SK-N-SH (cell line): ENCODE results near the gene L3MBTL1. TPM values are rescaled to one million over a fixed set of nuclear protein-coding genes. Genes with fewer than 3 reads are reported as not detected.

ENCODE experiments used
- CTCF ChIA-PET: fragments of 300-600, 350-600 bp; formaldehyde crosslinking; extraction: SDS; loops from one replicate; lab custom pipeline; 2021; lab: Yijun Ruan, JAX
- POLR2A ChIA-PET: fragments of 350-600 bp; sonication (Branson Sonifier 250); formaldehyde crosslinking; extraction: SDS; loops from one replicate; lab custom pipeline; 2020; ENCODE audit warnings: antibody characterized with exemption, inconsistent platforms; lab: Yijun Ruan, JAX
- DNase-seq: peaks from one replicate; pipeline ENCODE4 v3.0.0; 2012
- H2AFZ ChIP-seq: fragments of 200-600 bp; sonication (generic); 2 replicates; pipeline ENCODE4 v1.8.1; 2016; ENCODE audit warnings: antibody characterized with exemption, mild to moderate bottlenecking, low read depth
- H3F3A ChIP-seq: fragments of 200-600 bp; sonication (generic); replicated peaks from 2 replicates; pipeline ENCODE3; 2016; ENCODE audit warnings: antibody characterized with exemption, mild to moderate bottlenecking; ENCODE audit not compliant: insufficient read depth
- H3K27ac ChIP-seq, 2 experiments: fragments of 200-500 bp in 1 of 2; fragments of 200-600 bp in 1 of 2; sonication (Bioruptor generic) in 1 of 2; sonication (generic), shearing (Covaris generic) in 1 of 2; 2 replicates each; pipeline versions ENCODE4 v1.5.1 to v1.6.1; 2014 to 2016; ENCODE audit warnings: low read depth in 2 of 2, inconsistent platforms in 1 of 2, low read length in 1 of 2, mild to moderate bottlenecking in 1 of 2, mixed read lengths in 1 of 2
- H3K27me3 ChIP-seq: fragments of 200-600 bp; sonication (generic), shearing (Covaris generic); 2 replicates; pipeline ENCODE4 v1.6.1; 2016; ENCODE audit warnings: mixed run types; ENCODE audit not compliant: insufficient read depth
- H3K36me3 ChIP-seq, 2 experiments: fragments of 200-500 bp in 1 of 2; fragments of 200-600 bp in 1 of 2; sonication (Bioruptor generic) in 1 of 2; sonication (generic) in 1 of 2; replicated peaks in 1 of 2; 2 replicates each; pipeline versions ENCODE3 to v1.5.1; 2014 to 2016; ENCODE audit warnings: low read length in 1 of 2, mild to moderate bottlenecking in 1 of 2; ENCODE audit not compliant: insufficient read depth in 2 of 2, control insufficient read depth in 1 of 2
- H3K4me1 ChIP-seq, 2 experiments: fragments of 200-500 bp in 1 of 2; fragments of 200-600 bp in 1 of 2; sonication (Bioruptor generic) in 1 of 2; sonication (generic), shearing (Covaris generic) in 1 of 2; 2 replicates each; pipeline versions ENCODE4 v1.5.1 to v1.6.1; 2014 to 2016; ENCODE audit warnings: low read depth in 1 of 2, low read length in 1 of 2, mixed run types in 1 of 2; ENCODE audit not compliant: insufficient read depth in 2 of 2, control insufficient read depth in 1 of 2
- H3K4me2 ChIP-seq: fragments of 200-600 bp; sonication (generic), shearing (Covaris generic); 2 replicates; pipeline ENCODE4 v1.6.1; 2017; ENCODE audit warnings: mixed run types
- H3K4me3 ChIP-seq, 2 experiments: fragments of 200-500 bp in 1 of 2; fragments of 200-600 bp in 1 of 2; sonication (Bioruptor generic) in 1 of 2; sonication (generic), shearing (Covaris generic) in 1 of 2; 2 replicates each; pipeline versions ENCODE4 v1.5.1 to v1.8.1; 2014 to 2016; ENCODE audit warnings: low read depth in 2 of 2, inconsistent platforms in 1 of 2, low read length in 1 of 2, mild to moderate bottlenecking in 1 of 2, mixed read lengths in 1 of 2, moderate library complexity in 1 of 2
- H3K79me2 ChIP-seq: fragments of 200-600 bp; sonication (generic); 2 replicates; pipeline ENCODE4 v1.8.1; 2017; ENCODE audit warnings: mild to moderate bottlenecking; ENCODE audit not compliant: insufficient read depth
- H3K9ac ChIP-seq: fragments of 200-600 bp; sonication (generic); 2 replicates; pipeline ENCODE4 v1.6.1; 2017; ENCODE audit warnings: mixed run types
- H3K9me2 ChIP-seq: fragments of 200-600 bp; sonication (generic); 2 replicates; pipeline ENCODE4 v1.6.1; 2017; ENCODE audit warnings: mixed run types
- H3K9me3 ChIP-seq: fragments of 200-600 bp; sonication (generic); 2 replicates; pipeline ENCODE4 v1.6.1; 2017; ENCODE audit warnings: mixed run types, mild to moderate bottlenecking, moderate library complexity
- H4K20me1 ChIP-seq: fragments of 200-600 bp; sonication (generic); 2 replicates; pipeline ENCODE4 v1.6.1; 2017; ENCODE audit warnings: mild to moderate bottlenecking, mixed run types; ENCODE audit not compliant: insufficient read depth
- CHD2 ChIP-seq: fragments of 150-350 bp; IDR thresholded peaks from 2 replicates; pipeline ENCODE4 v1.6.1; 2018; ENCODE audit warnings: low read length; ENCODE audit not compliant: partially characterized antibody
- ELF1 ChIP-seq: IDR thresholded peaks from 2 replicates; pipeline ENCODE4 v1.4.0; 2012
- EP300 ChIP-seq, 2 experiments: IDR thresholded peaks; 2 replicates each; pipeline versions ENCODE4 v1.4.0 to v1.6.1; 2012; ENCODE audit warnings: borderline replicate concordance in 1 of 2, low read depth in 1 of 2, low read length in 1 of 2
- EZH2phosphoT487 ChIP-seq: fragments of 200-600 bp; sonication (generic); IDR thresholded peaks from 2 replicates; pipeline ENCODE4 v1.6.1; 2017; ENCODE audit warnings: low read depth, mixed run types, mild to moderate bottlenecking, antibody characterized with exemption, moderate library complexity, borderline replicate concordance
- GATA2 ChIP-seq: sonication (generic); formaldehyde crosslinking; IDR thresholded peaks from 2 replicates; pipeline ENCODE4 v1.5.0; 2020; ENCODE audit warnings: mild to moderate bottlenecking, missing genetic modification reagents
- JUND ChIP-seq: IDR thresholded peaks from 2 replicates; pipeline ENCODE4 v1.4.0; 2012
- NFIC ChIP-seq: IDR thresholded peaks from 2 replicates; pipeline ENCODE4 v1.4.0; 2012; ENCODE audit warnings: borderline replicate concordance
- NRF1 ChIP-seq: IDR thresholded peaks from 2 replicates; pipeline ENCODE4 v1.6.1; 2012; ENCODE audit warnings: low read depth, mild to moderate bottlenecking, low read length
- POLR2AphosphoS5 ChIP-seq: IDR thresholded peaks from 2 replicates; pipeline ENCODE4 v1.6.1; 2012; ENCODE audit warnings: low read depth, low read length
- RCOR1 ChIP-seq: fragments of 150-350 bp; IDR thresholded peaks from 2 replicates; pipeline ENCODE4 v1.6.1; 2017; ENCODE audit warnings: antibody characterized with exemption, low read length
- RFX5 ChIP-seq: IDR thresholded peaks from 2 replicates; pipeline ENCODE4 v1.6.1; 2012; ENCODE audit warnings: mild to moderate bottlenecking, improper control_type of control experiment, low read length
- SIN3A ChIP-seq: IDR thresholded peaks from 2 replicates; pipeline ENCODE4 v1.6.1; 2012; ENCODE audit warnings: low read depth, mild to moderate bottlenecking, low read length, moderate library complexity, borderline replicate concordance
- TEAD4 ChIP-seq: IDR thresholded peaks from 2 replicates; pipeline ENCODE4 v1.4.0; 2012; ENCODE audit warnings: mild to moderate bottlenecking, borderline replicate concordance; ENCODE audit not compliant: insufficient read depth
- YY1 ChIP-seq: IDR thresholded peaks from 2 replicates; pipeline ENCODE4 v1.4.0; 2012; ENCODE audit warnings: low read depth, mild to moderate bottlenecking
- WGBS: methylation state at CpG from one replicate; pipeline ENCODE4 v1.1.6; 2017; ENCODE audit warnings: low lambda C conversion rate; 5-methylcytosine and 5-hydroxymethylcytosine counted together
- polyA plus RNA-seq, 3 experiments: library from polyadenylated mRNA; depleted of rRNA; stranded (reverse); fragments of >200 nt; gene quantifications; 2 replicates each; pipeline ENCODE4 v1.2.3, GENCODE V29; 2012
- TF ChIP-seq, protein P1 (sequence below): IDR thresholded peaks from 2 replicates; pipeline ENCODE4 v1.6.1; 2012; ENCODE audit warnings: mild to moderate bottlenecking, low read depth, low read length, moderate library complexity
- TF ChIP-seq, protein P2 (sequence below): fragments of 150-350 bp; IDR thresholded peaks from 2 replicates; pipeline ENCODE4 v1.6.1; 2016; ENCODE audit warnings: mild to moderate bottlenecking, low read depth, low read length
- TF ChIP-seq, protein P3 (sequence below): IDR thresholded peaks from 2 replicates; pipeline ENCODE4 v1.4.0; 2012; ENCODE audit warnings: low read depth
- TF ChIP-seq, protein P4 (sequence below): IDR thresholded peaks from 2 replicates; pipeline ENCODE4; 2012

The L3MBTL1 gene
- polyA plus RNA-seq, 1 of the 3 experiments (the other 2 are of a cell fraction): 8.9 TPM

DNA sequence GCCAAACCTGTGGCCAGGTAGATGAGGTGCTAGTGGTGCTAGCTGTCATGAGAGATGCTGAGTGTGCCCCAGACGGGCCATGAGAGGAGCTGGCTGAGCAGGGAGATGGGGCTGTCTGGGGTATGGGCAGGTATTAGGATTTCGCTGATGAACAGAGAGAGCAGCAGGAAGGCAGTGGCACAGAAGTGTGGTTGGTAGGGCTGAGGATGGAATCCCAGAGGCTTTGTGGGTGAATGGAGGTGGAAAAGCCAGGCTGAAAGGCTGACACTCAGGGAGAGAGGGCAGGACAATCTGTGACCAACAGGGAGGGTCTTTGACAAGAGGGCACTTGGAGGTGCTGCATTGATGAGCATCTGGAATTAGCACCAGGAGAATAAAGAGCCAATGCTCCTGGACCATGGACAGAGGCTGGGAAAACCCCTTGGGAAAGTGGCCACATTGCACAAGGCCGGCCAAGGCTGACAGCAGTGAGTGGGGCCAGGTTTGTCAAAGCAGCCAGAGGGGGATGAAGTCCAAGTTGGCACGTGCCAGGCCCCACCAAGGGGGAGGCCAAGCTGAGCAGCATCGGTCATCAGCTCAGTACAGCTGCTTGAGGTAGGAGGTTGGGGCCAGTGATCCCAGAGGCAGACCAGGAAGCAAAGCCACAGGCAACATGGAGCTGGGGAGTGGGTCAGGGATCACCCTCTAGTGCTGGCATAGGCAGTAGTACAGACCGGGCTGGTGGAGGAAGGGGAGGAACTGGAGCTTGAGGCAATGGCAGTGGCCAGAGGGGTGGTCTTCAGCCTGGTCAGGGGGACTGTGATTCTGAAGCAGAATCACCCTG lies 31.6 kb downstream of the L3MBTL1 start:
- TF ChIP-seq ELF1: no peak
- TF ChIP-seq, protein P1, sequence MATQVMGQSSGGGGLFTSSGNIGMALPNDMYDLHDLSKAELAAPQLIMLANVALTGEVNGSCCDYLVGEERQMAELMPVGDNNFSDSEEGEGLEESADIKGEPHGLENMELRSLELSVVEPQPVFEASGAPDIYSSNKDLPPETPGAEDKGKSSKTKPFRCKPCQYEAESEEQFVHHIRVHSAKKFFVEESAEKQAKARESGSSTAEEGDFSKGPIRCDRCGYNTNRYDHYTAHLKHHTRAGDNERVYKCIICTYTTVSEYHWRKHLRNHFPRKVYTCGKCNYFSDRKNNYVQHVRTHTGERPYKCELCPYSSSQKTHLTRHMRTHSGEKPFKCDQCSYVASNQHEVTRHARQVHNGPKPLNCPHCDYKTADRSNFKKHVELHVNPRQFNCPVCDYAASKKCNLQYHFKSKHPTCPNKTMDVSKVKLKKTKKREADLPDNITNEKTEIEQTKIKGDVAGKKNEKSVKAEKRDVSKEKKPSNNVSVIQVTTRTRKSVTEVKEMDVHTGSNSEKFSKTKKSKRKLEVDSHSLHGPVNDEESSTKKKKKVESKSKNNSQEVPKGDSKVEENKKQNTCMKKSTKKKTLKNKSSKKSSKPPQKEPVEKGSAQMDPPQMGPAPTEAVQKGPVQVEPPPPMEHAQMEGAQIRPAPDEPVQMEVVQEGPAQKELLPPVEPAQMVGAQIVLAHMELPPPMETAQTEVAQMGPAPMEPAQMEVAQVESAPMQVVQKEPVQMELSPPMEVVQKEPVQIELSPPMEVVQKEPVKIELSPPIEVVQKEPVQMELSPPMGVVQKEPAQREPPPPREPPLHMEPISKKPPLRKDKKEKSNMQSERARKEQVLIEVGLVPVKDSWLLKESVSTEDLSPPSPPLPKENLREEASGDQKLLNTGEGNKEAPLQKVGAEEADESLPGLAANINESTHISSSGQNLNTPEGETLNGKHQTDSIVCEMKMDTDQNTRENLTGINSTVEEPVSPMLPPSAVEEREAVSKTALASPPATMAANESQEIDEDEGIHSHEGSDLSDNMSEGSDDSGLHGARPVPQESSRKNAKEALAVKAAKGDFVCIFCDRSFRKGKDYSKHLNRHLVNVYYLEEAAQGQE: peak; percentile 86; the same call in 1 of the 2 replicates
- H3K4me2 ChIP-seq: no peak overlapping the region
- no peak overlapping the region for H3K9ac ChIP-seq
- CTCF ChIA-PET: interaction anchor here (0.7 to 2.8 kb wide), 42 partner anchors 11 to 650 kb away, joined by 3 to 54 read pairs (median 7); partner anchors contain the start of genes IFT52 and SGK2
- no peaks in the 10 kb centered on the region for H3K9me2 ChIP-seq
- WGBS: 60% methylated on average over 5 of the region's 6 CpGs
- POLR2A ChIA-PET: interaction anchor here (0.9 to 1.4 kb wide), 2 partner anchors 18 to 52 kb away, joined by 3 to 4 read pairs; partner anchors contain the start of gene IFT52
- peaks cover 0 to 4% of the 10 kb centered on the region in 2 experiments for H3K36me3 ChIP-seq
- no peaks in the 10 kb centered on the region for H3K9me3 ChIP-seq
- H3K79me2 ChIP-seq: no peaks in the 10 kb centered on the region
- no peaks in the 10 kb centered on the region; a peak in 1 of 4 replicates for H3K4me1 ChIP-seq
- no peaks in the 10 kb centered on the region for H3K27me3 ChIP-seq
- peaks cover 4% of the 10 kb centered on the region for H3F3A ChIP-seq
- no peak for DNase-seq
- no peak overlapping the region for H2AFZ ChIP-seq
- H3K4me3 ChIP-seq: no peak overlapping the region
- H4K20me1 ChIP-seq: no peaks in the 10 kb centered on the region
- H3K27ac ChIP-seq: no peak overlapping the region

DNA sequence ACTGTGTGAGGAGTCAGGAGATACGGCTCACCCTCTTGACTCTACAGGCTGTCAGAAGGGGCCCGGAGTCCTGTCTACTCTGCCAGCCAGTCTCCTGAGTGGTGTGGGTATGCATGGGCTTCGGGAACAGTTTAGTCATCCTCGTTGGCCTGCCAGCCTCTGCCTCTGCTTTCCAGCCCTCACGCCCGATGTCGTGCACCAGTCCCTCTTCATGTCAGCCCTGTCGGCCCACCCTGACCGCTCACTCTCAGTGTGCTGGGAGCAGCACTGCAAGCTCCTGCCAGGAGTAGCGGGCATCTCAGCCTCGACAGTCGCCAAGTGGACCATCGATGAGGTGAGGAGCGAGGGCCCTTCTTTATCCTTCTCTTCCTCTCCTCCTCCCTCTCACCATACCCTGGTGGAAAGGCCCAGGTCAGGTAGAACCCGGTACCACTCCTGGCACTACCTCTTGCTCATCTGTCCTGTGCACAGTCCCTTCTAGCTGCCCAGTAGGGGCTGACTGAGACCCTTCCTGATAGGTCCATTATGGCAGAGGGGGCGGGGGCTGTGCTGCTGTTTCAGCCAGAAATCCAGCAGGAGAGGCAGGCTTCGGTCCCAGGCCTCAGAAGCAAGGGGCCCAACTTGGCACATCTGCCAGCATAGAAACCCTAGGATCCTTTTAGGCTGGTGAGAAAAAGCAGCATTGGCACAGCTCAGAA lies 32.6 kb downstream of the L3MBTL1 start:
- Histone ChIP-seq H3K27me3 (no peaks in the 10 kb centered on the region), H2AFZ (no peak overlapping the region), H3K4me1 (no peaks in the 10 kb centered on the region; a peak in 1 of 4 replicates), H3K36me3 (peaks cover 0 to 4% of the 10 kb centered on the region in 2 experiments), H3F3A (peaks cover 4% of the 10 kb centered on the region), H4K20me1 (no peaks in the 10 kb centered on the region), H3K4me2 (no peak overlapping the region), H3K9ac (no peak overlapping the region), H3K4me3 (no peak overlapping the region), H3K79me2 (no peaks in the 10 kb centered on the region), H3K9me3 (no peaks in the 10 kb centered on the region), H3K9me2 (no peaks in the 10 kb centered on the region), H3K27ac (no peak overlapping the region)
- TF ChIP-seq, protein P2, sequence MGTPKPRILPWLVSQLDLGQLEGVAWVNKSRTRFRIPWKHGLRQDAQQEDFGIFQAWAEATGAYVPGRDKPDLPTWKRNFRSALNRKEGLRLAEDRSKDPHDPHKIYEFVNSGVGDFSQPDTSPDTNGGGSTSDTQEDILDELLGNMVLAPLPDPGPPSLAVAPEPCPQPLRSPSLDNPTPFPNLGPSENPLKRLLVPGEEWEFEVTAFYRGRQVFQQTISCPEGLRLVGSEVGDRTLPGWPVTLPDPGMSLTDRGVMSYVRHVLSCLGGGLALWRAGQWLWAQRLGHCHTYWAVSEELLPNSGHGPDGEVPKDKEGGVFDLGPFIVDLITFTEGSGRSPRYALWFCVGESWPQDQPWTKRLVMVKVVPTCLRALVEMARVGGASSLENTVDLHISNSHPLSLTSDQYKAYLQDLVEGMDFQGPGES: no peak
- no peak for TF ChIP-seq SIN3A
- TF ChIP-seq NFIC: no peak
- no peak for TF ChIP-seq CHD2
- TF ChIP-seq POLR2AphosphoS5: no peak
- no peak for TF ChIP-seq RCOR1
- TF ChIP-seq JUND: no peak
- TF ChIP-seq YY1: no peak
- TF ChIP-seq, protein P3, sequence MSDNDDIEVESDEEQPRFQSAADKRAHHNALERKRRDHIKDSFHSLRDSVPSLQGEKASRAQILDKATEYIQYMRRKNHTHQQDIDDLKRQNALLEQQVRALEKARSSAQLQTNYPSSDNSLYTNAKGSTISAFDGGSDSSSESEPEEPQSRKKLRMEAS: no peak
- TF ChIP-seq, protein P4, sequence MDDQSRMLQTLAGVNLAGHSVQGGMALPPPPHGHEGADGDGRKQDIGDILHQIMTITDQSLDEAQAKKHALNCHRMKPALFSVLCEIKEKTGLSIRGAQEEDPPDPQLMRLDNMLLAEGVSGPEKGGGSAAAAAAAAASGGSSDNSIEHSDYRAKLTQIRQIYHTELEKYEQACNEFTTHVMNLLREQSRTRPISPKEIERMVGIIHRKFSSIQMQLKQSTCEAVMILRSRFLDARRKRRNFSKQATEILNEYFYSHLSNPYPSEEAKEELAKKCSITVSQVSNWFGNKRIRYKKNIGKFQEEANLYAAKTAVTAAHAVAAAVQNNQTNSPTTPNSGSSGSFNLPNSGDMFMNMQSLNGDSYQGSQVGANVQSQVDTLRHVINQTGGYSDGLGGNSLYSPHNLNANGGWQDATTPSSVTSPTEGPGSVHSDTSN: no peak
- no peak for TF ChIP-seq EZH2phosphoT487
- TF ChIP-seq EP300 (IDR thresholded peaks at IDR 0.05; ENCODE audit: borderline replicate concordance in 1 of 2, low read depth in 1 of 2, low read length in 1 of 2): no peak
- no peak for TF ChIP-seq TEAD4
- TF ChIP-seq NRF1: no peak
- no peak for TF ChIP-seq RFX5
- no peak for TF ChIP-seq ELF1
- no peak for TF ChIP-seq GATA2 (CRISPR knock-in tag)
- no peak for DNase-seq
- ChIA-PET POLR2A (no interaction called here), CTCF (interaction anchor here (1.5 to 2.8 kb wide), 5 partner anchors 12 to 551 kb away, joined by 3 to 54 read pairs (median 9); no protein-coding TSS in a partner anchor)
- WGBS: 90% methylated on average over 13 of the region's 17 CpGs
